Cerebellar cortex (tissue), 1 donor: ENCODE measurements around the gene RAB8A.
"Not testable (repeated sequence)": the region's sequence is repeated elsewhere in the genome, so short reads cannot be mapped to it uniquely, and the experiment has no call there.

Experiments used
- DNase-seq: peaks from one replicate; pipeline ENCODE4 v3.0.0-alpha.2; 2015; ENCODE audit warnings: low spot score

The RAB8A gene

DNA sequence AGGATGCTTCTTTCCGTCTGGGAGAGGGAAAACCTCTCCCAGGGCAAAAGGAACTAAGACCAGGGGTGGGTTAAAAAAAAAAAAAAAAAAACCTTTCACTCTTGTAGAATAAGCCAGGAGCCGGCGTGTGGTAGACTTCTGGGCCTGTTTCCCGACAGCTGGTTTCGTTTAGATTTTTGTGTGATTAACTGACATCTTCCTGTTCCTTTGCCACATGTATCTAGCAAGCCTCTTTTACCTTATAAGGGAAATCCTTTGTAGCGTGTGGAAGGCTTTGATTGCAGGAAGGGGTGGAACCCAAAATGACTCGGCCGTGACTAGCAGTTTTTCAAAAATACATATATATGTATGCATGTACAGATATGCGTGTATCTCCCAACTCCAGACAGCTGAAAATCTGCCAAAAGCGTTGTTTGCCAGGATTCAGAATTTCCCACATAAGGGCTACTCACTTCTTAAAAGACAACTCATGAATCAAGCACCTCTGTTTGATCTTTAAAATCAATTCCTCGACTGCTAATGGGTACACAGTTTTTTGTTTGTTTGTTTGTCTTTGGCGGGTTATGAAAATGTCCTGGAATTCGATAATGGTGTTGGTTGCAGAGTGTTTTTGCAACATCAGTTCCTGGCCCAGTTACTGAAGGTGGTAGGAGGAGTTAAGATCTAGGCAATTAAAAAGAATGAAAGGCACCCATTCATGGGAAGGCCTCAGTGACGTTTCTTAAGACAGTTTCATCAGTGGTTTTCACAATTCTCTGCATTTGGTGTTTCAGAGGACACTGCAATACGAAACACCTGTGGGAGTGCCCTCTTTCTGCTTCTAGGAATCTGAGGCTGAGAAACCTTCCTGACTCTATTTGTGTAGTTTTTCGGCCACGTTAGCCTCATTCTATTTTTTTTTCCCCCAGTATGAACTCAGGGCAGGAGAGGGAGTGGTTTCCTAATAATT lies 32.7 kb upstream of the RAB8A start:
- peak; percentile 71 for DNase-seq

DNA sequence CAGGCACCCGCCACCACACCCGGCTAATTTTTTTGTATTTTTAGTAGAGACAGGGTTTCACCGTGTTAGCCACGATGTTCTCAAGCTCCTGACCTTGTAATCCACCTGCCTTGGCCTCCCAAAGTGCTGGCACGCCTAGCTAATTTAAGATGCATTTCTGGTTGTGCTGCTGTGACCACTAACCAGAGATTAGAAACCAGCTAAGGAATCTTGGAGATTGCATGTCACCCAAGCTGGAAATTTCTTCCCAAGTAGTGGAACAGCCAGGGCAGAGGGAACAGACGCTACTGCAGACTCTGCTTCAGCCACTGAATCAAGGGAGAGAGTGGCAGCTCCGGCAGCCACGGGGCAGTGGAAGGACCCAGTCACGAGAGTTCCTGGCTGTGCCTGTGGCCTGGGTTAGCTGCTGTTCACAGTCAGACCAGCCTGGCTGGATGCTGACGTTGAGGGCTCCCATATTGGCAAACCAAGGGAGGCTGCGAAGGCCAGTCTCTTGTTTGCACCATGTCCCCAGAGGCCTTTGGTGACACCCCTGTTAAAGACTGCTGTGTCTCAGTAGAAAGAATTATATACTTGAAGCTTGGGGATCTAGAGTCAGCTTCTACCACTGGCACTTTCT lies 27.5 kb upstream of the RAB8A start:
- DNase-seq = no peak

GRCh38 chr19:16085115-16085514 lies 26.6 kb upstream of the RAB8A start:
- no peak for DNase-seq

GRCh38 chr19:16087404-16087803 lies 24.3 kb upstream of the RAB8A start:
- not testable (repeated sequence) for DNase-seq

- DNase-seq = no peak
Measured at GRCh38 chr19:16087940-16088339, 23.7 kb upstream of the RAB8A start.

DNA sequence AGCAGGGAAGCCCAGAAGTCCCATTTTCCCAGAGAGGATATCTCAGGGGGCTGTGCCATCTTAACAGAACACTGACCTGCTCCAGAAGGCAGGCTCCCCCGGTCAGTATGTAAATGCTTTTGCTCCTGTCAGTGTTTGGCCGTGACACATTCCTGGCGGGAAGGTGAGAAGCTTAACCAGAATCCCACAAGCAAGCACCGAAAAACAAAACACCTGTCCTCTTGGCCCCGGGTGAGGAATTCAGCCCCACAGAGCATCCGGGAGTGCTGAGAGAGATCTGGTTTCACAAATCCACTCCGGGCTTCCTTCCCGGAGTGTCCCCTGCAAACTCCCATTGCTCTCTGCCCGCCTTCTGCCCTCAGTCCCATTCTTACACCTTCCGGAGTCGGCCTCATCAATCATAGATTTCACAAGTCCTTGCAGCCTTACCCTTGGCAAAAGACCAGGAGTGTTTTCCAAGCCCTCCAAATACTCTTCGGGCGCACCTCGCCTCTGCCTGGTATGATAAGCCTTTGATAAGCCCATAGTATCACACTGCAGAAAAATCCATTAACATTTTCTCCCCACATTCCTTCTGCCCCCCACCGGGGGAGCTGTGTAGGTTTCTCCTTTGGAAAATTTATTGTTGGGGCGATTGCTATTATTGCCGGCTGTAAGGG lies 23.2 kb upstream of the RAB8A start:
- peak; percentile 98 for DNase-seq

- DNase-seq = no peak
Measured at GRCh38 chr19:16089010-16089846, 22.5 kb upstream of the RAB8A start.

DNA sequence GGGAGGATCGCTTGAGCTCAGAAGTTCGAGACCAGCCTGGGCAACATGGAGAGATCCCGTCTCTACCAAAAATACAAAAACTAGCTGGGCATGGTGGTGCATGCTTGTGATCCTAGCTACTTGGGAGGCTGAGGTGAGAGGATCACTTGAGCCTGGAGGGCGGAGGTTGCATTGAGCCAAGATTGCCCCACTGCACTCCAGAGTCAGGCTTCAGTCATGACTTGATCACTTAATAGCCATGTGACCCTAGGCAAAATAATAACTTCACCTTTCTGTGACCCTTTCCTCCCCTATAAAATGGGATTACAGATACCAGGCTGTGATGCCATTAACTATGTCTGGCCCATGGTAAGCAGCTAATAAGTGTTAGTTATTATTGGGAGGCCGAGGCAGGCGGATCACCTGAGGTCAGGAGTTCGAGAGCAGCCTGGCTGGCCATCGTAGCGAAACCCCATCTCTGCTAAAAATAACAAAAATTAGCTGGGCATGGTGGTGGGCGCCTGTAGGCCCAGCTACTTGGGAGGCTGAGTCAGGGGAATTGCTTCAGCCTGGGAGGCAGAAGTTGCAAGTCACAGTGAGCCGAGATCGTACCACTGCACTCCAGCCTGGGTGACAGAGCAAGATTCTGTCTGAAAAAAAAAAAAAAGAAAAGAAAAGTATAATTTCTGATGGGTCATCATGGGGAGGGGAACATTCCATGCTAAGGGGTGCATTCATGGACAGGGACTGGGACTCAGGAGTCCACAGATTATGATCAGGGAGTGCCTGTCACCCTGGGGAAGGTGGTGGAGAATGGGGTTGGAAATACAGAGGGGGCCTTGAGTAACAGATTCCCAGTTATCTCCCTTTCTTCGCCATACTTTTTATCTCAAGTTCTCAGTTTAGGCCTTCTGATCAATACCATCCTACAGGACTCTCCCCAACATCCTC lies 19.9 kb upstream of the RAB8A start:
- no peak for DNase-seq

DNA sequence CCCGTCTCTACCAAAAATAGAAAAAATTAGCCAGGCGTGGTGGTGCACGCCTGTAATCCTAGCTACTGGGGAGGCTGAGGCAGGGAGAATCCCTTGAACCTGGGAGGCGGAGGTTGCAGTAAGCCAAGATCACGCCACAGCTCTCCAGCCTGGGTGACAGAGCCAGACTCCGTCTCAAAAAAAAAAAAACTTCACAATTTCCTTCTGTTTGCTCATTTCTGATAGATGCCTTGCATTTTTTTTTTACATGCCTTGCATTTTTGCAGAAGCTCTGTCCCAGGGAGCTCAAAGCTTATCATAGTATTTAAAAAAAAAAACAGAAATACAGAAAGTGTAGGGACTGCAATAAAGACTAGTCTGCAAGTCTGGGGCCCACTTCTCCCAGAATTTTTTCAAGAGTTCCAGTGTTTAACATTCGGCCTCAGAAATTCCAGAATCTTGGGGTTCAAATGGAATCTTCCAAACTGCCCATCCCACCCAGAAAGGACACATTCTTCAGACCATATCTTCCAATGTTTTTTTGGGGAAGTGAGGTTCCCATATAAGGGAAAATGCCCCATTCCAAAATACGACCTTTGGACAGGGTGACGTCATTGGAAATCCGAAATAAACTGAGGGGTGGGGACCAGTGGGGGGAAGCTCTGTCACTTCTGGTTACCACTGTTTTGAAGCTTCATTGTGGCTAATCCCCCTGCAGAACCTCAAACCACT lies 17.2 kb upstream of the RAB8A start:
- no peak for DNase-seq

GRCh38 chr19:16095071-16095571 lies 16.6 kb upstream of the RAB8A start:
- DNase-seq = no peak

DNA sequence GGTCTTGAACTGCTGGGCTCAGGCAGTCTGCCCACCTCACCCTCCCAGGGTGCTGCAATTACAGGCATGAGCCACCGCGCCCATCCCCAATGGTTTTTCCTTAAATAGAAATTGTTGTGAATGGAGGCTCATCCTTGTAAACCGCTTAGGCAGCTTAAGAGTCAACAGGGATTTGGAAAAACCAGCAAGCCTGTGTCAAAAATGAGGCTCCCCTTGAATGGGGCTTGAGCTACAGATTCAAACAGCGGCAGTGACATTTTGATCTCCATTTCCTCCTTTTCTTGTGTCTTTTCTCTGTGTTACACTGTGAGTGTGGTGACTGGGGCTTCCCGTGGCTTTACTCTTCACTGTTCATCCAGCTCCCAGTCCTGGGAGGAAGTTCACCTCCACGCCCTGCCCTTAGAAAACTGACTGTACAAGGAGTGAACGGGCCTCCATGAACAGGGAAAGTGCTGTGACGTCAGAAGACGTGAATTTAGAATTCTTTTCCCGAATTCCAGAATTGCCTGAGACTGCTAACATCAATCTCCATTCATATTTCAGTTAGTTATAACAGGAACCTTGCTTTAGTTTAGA lies 15.3 kb upstream of the RAB8A start:
- no peak for DNase-seq

DNA sequence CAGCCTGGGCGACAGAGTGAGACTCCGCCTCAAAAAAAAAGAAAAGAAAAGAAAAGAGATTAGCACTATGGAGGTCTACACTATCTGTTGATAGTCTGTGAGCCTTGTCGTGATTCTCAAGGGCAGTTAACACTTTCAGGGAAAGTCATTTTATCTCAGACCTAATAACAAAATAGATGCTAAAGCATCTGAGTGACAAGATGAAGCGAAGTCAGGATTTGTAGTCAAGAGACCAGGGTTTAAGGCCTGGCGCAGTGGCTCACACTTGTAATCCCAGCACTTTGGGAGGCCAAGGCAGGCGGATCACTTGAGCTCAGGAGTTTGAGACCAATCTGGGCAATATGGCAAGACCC lies 13.3 kb upstream of the RAB8A start:
- DNase-seq = no peak

- DNase-seq = no peak
Measured at GRCh38 chr19:16098821-16099220, 12.9 kb upstream of the RAB8A start.

GRCh38 chr19:16099314-16099965 lies 12.2 kb upstream of the RAB8A start:
- not testable (repeated sequence) for DNase-seq

DNA sequence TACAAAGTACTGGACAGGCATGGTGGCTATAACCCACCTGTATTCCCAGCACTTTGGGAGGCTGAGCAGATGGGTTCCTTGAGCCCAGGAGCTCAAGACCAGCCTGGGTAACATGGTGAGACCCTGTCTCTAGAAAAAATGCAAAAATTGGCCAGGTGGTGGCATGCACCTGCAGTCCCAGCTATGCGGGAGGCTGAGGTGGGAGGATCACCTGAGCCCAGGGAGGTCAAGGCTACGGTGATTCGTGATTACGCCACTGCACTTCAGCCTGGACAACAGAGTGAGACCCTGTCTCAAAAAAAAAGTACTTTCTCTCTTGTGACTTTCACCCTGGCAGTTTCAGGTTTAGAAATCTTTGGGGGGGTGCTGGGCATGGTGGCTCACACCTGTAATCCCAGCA lies 11.2 kb upstream of the RAB8A start:
- no peak for DNase-seq

DNA sequence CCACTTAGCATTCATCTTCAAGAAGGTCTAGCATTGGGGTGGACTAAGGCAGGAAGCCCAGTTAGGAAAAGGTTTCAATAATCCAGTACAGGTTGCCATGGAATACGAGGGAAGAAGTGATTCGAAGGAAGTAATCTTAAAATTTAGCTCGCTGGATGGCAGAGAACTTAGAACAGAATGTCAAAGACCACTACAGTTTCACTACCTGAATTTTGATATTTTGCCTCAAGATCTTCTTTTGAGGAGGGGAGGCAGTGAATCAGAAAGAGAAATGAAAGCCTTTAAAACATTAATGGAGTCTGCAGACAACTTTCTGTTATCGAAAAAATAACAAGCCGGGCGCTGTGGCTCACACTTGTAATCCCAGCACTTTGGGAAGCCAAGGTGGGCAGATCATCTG lies 7.0 kb upstream of the RAB8A start:
- DNase-seq = no peak

DNA sequence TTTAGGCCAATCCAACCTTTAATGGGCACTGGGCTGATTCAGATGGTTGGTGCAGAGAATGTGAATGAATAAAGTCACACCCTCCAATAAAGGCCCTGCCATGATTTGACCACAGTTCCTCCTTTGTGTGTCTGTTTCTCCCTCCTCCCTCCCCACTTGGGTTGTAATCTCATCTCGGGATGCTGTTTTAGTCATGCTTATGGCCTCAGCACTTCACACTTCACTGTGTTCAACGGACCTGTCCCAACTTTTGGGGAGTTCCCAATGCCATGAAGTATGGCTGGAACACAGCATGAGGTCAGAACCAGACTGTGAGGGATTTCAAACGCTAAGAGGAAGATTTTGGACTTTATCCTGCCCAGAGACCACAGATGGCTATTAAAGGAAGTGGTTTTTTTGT lies 5.6 kb upstream of the RAB8A start:
- no peak for DNase-seq

DNA sequence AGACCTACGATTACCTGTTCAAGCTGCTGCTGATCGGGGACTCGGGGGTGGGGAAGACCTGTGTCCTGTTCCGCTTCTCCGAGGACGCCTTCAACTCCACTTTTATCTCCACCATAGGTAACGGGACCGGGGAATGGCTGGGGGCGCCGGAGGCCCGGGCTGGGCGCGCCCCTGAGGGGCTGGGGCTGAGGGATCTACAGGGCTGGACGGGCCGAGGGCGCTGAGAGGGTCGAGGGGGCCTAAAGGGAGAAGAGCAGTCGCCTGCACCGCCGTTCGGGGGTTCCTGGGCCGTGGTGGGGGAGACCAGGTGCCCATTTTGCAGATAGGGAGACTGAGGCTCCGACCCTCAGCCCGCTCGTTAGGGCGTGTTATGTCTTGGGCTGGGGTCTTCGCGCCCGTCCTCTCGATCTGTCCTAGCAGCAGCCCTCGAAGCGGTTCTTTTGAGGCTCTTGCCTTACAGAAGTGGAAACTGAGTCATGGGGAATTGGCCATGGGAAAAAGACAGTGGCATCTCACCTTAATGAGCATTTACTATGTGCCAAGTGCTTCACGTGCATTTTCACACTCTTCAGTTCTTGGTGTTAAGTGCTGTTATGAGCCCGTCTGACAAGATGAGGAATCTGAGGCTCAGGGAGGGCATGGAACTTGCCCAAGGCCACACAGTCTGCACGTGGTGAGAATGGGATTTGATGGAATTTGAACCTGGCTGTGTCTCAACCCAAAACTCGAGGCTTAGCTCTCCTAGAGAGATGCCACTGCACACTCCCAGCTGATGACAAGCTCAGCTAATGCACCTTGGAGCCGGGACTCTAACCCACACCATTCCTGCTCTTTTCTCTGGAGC lies 442 bp downstream of the RAB8A start:
- no peak for DNase-seq
